Ammon's horn (tissue), 1 donor: ENCODE measurements around the gene ICA1.
"Not testable (repeated sequence)": the region's sequence is repeated elsewhere in the genome, so short reads cannot be mapped to it uniquely, and the experiment has no call there.

Experiments used
- DNase-seq: peaks from one replicate; pipeline ENCODE4 v3.0.0-alpha.2; 2016; ENCODE audit warnings: low spot score

ICA1 gene

DNA sequence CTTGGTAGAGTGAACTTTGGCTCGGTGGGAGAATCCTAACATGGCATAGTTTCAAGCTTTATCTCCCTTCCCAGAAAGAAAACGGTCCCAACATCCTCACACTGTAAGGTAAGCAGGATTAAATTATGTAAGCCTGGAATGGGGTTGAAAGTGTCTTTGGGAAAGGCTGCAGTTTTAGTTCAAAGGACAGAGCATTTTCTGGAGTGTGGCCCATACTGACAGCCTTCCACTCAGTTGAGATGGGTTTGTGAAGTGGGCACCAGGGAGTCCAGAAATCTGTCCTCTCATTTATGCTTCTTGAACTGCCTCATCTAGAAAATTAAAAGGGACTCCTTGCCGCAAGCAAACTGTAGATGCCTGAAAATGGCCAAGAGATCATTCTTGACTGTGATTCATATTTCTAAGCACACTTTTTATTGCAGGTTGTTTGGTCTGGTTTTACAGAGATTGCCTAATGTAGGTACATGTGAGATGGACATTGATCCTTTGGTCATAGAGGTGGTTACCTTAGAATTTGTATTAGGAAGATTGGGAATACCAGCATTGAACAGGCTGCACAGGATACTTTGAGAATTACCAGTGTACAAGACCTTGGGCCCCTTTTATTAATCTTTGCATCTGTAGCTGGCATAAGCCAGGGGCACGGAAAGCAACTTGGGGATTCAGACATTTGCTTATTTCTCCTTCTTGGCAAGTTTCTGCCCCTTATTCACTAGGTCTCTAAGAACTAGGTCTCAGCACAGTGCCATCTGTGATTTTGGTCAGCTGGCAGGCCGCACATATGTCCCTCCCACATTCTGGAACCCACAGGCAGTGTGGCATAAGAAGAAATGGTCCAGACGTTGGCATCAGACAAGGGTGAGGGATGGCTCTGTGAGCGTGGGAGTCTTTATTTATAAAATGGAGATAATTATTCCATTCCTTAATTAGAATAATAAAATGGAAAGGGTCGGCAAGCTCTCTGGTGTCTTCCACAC lies 167.5 kb downstream of the ICA1 start:
- no peak for DNase-seq

DNA sequence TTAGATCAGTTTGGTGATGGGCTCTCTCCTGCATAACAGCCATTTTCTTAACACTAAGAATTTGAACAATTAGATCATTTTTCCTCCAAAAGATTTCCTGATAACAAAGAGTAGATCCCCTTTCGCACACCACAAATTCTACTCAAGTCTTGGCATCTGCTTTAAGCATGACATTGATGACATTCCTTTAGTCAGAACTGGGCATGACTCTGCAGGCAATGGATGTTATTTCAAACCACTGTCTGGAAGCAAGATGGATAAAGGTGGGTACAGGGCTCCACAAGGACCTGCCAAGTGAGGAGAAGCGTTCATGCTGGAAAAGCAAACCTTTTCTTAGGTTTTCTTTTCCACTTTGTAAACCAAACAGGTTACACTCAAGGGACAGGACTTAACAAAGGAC lies 169.8 kb downstream of the ICA1 start:
- no peak for DNase-seq

DNA sequence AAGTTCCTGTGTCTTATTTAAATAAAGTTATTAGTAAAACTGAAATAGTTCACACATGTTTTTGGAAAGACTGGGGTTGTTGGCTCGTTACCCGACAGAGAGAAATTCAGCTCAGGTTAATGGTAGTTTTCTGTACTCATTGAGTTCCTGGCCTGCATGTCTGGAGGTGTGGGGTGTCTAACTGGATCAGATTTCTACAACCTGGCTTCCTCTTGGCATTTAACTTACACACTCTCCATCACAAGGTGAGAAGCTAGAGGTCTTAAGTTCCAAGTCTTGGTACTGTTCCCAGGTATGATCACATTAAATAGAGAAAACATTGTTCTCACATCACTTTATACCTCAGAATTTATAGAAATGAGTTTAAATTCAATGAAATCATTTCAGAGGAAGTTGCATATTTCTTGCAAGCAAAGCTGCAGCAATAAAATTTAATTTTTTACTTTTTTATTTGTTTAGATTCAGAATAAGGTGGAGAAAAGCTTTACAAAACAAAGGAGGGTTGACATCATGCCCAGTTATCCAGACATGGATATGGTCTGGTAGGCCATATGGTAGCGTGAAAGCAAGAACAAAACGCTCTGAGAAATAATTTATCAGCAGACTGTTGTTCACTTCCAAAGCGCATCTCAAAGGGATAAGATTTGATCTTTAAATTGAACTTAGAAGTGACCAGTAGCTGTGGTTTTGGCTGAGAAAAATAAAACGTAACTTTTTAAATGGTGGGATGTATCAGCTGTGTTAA lies 172.8 kb downstream of the ICA1 start:
- no peak for DNase-seq

DNA sequence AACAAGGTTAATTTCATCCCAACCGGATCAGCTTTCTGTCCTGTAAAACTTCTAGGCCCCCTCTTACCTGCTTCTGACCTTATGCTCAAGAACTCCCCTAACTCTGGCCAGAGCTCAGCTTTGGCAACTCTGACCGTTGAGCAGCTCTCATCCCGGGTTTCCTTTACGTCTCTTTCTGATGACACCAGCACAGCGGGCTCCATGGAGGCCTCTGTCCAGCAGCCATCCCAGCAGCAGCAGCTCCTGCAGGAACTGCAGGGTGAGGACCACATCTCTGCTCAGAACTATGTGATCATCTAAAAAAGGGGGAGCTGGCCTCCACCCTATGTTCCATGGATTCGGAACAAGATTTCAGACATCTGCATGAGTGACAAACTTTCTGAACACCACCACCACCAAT lies 175.7 kb downstream of the ICA1 start:
- DNase-seq, result no peak

DNA sequence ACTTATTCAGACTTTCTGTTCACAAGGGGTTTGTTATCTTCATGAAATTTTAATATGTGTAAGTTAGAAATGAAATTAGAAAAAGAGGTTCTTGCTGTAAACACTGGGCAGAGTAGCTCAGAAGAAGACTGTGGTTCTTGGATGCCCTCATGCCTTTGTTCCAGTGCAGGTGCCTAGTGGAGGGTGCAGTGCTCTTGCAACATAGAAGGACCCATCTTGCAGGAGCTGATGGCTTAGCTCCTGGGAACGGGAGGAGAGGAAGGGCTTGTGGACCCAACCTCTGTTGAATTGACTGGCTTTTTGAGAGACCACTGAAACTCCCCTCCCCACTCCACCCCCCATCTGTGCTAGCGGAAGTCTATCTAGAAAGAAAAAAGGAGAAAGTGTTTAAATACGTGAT lies 176.5 kb downstream of the ICA1 start:
- DNase-seq, result no peak

DNA sequence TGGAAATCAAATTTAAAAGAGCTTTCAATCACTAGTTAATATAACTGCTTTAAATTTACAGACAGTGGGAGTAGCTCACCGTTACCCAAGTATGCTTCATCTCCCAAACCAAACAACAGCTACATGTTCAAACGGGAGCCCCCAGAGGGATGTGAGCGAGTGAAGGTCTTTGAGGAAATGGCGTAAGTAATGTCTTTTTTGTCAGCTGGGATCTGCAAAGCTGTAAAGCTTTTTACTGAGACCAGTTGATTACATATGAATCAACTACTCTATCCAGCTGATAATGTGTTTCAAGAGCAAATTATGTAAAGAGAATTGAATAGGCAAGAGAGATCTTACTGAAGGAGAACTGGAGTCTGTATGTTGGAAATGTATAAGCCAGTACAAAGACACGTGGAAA lies 177.1 kb downstream of the ICA1 start:
- DNase-seq, result no peak

DNA sequence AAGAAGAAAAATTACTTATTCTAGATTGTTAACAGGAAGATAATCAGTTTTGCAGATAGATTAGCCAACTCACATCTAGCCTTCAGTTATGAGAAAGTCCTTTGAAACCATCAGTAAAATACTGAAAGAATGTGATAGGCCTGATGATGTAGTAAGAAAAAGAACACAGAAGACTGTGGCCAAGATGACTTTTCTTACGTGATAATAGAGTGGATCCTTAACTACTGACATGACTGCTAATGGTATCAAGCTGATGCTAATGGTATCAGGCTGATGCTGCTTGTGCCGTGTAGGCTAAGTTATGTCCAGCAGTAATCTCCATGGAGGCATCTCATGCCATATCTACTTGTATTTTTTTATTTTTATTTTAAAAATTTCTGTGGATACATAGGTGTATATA lies 179.2 kb downstream of the ICA1 start:
- DNase-seq, result no peak

DNA sequence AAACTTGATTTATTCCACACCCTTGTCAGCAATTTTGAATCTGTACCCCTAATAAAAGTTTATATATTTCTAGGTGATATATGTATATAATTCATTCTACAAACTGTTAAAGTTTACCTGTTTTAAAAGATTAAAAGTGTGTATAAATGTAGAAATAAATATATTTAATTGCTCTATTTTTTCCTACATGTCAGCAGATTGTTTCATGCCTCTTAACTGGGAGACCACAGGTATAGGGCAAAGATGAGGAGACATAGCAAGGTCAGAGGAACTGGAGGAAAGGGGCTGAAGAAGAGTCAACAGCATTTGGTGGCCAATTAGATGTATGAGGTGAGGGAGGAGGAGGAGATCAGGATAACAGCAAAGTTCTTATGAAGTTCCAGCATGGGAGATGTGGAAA lies 183.5 kb downstream of the ICA1 start:
- DNase-seq, result no peak

DNA sequence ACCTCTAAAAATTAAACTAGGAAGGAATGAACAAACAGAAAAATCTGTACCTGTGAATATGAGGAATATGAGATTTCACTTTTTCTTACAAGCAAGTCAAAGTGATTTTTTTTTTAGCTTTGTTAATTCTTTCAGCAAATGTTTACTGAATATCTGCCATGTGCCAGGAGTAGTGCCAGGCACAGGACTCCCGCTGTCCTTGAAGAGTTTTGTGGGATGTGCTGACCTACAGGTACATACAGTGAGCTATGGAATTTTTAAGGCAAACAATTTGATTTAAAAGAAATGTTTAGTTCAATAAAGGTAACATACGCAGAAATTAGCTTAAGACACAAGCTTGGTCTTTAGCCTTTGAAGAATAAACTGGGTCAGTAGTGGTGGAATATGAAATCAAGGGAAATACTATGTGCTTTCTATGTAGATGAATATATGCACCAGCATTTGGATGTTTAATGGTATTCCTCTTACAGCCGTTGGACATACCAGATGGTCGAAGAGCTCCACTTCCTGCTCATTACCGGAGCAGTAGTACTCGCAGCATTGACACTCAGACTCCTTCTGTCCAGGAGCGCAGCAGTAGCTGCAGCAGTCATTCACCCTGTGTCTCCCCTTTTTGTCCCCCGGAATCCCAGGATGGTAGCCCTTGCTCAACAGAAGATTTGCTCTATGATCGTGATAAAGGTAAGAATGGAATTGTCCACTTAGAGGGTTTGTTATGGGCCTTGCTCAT lies 191.4 kb downstream of the ICA1 start:
- no peak for DNase-seq

DNA sequence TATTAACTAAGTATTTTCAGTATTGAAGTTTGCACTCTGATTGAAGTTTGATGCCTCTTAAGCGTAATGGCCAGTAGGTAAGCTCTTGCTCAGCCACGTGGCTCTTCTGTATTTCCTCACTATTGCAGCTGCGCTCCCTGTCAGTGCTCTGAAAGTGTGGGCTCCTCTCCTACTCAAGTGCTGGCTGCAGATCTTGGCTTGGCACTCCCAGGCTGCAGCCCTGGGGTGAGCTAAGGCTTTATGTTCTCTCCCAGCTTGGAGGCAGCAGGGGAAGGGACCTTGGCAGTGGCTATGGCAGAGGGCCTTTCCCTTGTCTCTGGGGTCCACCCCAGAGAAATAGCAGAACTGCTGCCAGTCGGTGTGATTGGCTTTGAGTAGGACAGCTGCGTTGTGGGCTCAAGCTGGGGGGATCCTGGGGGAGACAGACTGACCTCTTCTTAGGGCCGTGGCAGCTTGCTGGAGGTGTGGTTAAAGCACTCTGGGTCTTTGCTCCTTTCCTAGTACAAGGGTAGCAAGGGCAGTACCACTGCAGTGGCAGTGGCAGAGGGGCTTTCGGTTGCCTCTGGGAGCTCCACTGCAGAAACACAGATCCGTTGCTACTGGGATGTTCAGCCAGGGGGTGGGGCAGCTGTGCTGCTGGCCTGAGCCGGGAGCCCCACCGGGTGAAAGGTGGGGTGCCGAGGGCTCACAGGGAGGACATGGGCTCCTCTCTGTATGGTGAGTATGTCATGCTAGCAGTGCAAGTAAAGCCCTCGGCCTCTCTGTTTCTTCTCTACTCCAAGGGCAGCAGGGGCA lies 192.9 kb downstream of the ICA1 start:
- peak; percentile 35 for DNase-seq

DNA sequence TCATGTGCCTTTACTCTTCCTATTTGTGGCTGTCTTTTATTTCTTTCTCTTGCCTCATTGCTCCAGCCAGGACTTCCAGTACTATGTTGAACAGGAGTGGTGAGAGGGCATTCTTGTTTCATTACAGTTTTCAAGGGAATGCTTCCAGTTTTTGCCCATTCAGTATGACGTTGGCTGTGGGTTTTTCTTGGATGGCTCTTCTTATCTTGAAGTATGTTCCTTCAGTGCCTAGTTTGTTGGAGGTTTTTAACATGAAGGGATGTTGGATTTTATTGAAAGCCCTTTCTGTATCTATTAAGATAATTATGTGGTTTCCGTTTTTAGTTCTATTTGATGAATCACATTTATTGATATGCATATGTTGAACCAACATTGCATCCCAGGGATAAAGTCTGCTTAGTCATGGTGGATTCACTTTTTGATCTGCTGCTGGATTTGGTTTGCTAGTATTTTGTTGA lies 196.6 kb downstream of the ICA1 start:
- no peak for DNase-seq

DNA sequence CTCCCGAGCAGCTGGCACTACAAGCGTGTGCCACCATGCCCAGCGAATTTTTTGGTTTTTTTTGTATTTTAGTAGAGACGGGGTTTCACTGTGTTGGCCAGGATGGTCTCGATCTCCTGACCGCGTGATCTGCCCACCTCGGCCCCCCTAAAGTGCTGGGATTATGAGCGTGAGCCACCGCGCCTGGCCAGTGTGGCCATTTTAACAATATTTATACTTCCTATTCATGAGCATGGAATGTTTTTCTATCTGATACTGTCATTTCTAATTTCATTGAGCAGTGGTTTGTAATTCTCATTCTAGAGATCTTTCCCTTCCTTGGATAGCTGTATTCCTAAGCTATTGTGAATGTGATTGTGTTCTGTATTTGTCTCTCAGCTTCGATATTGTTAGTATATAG lies 197.1 kb downstream of the ICA1 start:
- DNase-seq, result no peak

DNA sequence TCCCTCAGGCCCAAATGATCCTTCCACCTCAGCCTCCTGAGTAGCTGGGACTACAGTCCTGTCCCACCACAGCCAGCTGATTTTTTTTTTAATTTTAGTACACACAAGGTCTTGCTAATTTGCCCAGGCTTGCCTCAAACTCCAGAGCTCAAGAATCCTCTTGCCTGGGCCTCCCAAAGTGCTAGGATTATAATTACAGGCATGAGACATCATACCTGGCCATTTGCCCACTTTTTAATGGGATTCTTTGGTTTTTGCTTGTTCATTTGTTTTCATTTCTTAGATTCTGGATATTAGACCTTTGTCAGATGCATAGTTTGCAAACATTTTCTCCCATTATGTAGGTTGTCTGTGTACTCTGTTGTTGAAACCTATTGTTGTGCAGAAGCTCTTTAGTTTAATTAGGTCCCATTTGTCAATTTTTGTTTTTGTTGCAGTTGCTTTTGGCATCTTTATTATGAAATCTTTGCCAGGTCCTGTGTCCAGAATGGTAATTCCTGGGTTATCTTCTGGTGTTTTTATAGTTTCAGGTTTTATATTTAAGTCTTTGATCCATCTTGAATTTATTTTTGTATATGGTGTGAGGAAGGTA lies 198.2 kb downstream of the ICA1 start:
- DNase-seq, result no peak

DNA sequence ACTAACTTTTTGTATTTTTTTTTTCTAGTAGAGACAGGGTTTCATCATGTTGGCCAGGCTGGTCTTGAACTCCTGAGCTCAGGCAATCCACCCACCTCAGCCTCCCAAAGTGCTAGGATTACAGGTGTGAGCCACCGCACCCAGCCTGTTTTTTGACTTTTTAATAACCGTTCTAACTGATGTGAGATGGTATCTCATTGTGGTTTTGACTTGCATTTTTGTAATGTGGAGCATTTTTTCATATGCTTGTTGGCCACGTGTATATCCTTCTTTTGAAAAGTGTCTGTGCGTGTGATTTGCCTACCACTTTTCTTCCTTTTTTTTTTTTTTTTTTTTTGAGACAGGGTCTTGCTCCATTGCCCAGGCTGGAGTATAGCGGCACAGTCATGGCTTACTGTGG lies 198.7 kb downstream of the ICA1 start:
- not testable (repeated sequence) for DNase-seq
